Breast epithelium (tissue), 4 donors: ENCODE results near the gene ZC3H15. TPM values are rescaled to one million over a fixed set of nuclear protein-coding genes. Genes with fewer than 3 reads are reported as not detected.
"Not testable (repeated sequence)": the region's sequence is repeated elsewhere in the genome, so short reads cannot be mapped to it uniquely, and the experiment has no call there.

Experiments
- DNase-seq, 2 donors: peaks; one replicate each; pipeline ENCODE4 v3.0.0-alpha.2; 2019; ENCODE audit warnings: low spot score in 2 of 2
- H3K27ac ChIP-seq, 2 donors: fragments of 200-600 bp; sonication (generic) in 1 of 2; one replicate each; pipeline ENCODE4 v1.5.1; 2016 to 2019; ENCODE audit warnings: mild to moderate bottlenecking in 1 of 2
- H3K27me3 ChIP-seq, 2 donors: fragments of 200-600 bp; sonication (generic) in 1 of 2; one replicate each; pipeline versions ENCODE4 v1.5.1 to v1.6.0; 2017 to 2019; ENCODE audit warnings: control low read depth in 1 of 2, mild to moderate bottlenecking in 1 of 2
- H3K36me3 ChIP-seq: fragments of 200-600 bp; one replicate; pipeline ENCODE4 v1.5.1; 2019
- H3K4me1 ChIP-seq, 2 donors: fragments of 200-600 bp; sonication (generic); one replicate each; pipeline ENCODE4 v1.5.1; 2016 to 2019; ENCODE audit warnings: control low read depth in 1 of 2
- H3K4me3 ChIP-seq, 3 donors: fragments of 200-600 bp; sonication (generic); 1 replicate in 2 of 3; 2 replicates in 1 of 3; pipeline ENCODE4 v1.5.1; 2016 to 2019; ENCODE audit warnings: mild to moderate bottlenecking in 3 of 3, moderate library complexity in 2 of 3
- H3K9me3 ChIP-seq, 2 donors: fragments of 200-600 bp; sonication (generic) in 1 of 2; one replicate each; pipeline ENCODE4 v1.5.1; 2016 to 2019; ENCODE audit warnings: control low read depth in 1 of 2
- CTCF ChIP-seq, 3 donors: fragments of 450-650 bp; IDR thresholded peaks; one replicate each; pipeline ENCODE4 v1.5.1; 2016 to 2017; ENCODE audit warnings: antibody characterized with exemption in 3 of 3, mild to moderate bottlenecking in 3 of 3, moderate library complexity in 3 of 3
- POLR2A ChIP-seq: fragments of 450-650 bp; IDR thresholded peaks from one replicate; pipeline ENCODE4 v1.6.1; 2016; ENCODE audit warnings: antibody characterized with exemption, mild to moderate bottlenecking, moderate library complexity
- POLR2AphosphoS5 ChIP-seq, 3 donors: sonication (generic); formaldehyde crosslinking; IDR thresholded peaks; one replicate each; pipeline ENCODE4 v1.6.1; 2017; ENCODE audit warnings: antibody characterized with exemption in 3 of 3
- intact Hi-C: fragments of 100-400 bp; cut with DNase I; formaldehyde crosslinking; loops from one replicate; pipeline ENCODE4 v1.15.1; 2023; ENCODE audit warnings: low total_unique reads
- total RNA-seq, 3 donors: library from RNA; depleted of rRNA; stranded (reverse); fragments of >200 nt; gene quantifications; one replicate each; pipeline ENCODE4 v1.1.0, GENCODE V29; 2016

The ZC3H15 gene
- total RNA-seq, 3 donors from 2014 or later, result 70.8 to 75.8 (median 73.0) TPM

- Histone ChIP-seq H3K36me3 (no peaks in the 10 kb centered on the region), H3K9me3 (no peaks in the 10 kb centered on the region), H3K27ac (no peak overlapping the region), H3K27me3 (no peaks in the 10 kb centered on the region), H3K4me1 (no peaks in the 10 kb centered on the region), H3K4me3 (no peak overlapping the region)
- no peak for DNase-seq
- TF ChIP-seq POLR2AphosphoS5 (IDR thresholded peaks at IDR 0.05) (no peak), CTCF (IDR thresholded peaks at IDR 0.05) (no peak), POLR2A (no peak)
- intact Hi-C loops, result no loop called here
Observed at GRCh38 chr2:186515376-186515775, 29.3 kb downstream of the ZC3H15 start.

DNA sequence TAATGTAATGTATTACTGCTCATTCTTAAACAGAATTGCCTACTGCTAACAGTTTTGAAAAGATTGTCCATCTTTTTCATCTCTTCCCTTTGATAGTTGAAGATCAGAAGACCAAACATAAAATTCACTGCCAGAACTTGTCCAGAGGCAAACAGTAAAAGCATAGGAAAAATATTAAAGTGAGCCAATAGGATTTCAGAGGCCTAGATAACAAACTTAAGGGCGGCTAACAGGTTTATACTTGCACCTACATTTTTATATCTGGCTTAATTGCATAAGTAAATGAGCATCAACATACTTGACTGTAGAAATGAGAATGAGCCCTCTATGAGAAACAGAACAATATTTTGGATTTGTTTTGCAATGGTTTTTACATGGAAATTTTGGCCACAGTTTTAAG is 30.3 kb downstream of the ZC3H15 start:
- no peaks in the 10 kb centered on the region for H3K4me1 ChIP-seq
- TF ChIP-seq POLR2A (no peak), CTCF (IDR thresholded peaks at IDR 0.05) (no peak), POLR2AphosphoS5 (IDR thresholded peaks at IDR 0.05) (no peak)
- intact Hi-C loops, result no loop called here
- H3K36me3 ChIP-seq, result no peaks in the 10 kb centered on the region
- no peak overlapping the region for H3K27ac ChIP-seq
- no peaks in the 10 kb centered on the region for H3K27me3 ChIP-seq
- no peaks in the 10 kb centered on the region for H3K9me3 ChIP-seq
- no peak overlapping the region for H3K4me3 ChIP-seq
- no peak for DNase-seq

DNA sequence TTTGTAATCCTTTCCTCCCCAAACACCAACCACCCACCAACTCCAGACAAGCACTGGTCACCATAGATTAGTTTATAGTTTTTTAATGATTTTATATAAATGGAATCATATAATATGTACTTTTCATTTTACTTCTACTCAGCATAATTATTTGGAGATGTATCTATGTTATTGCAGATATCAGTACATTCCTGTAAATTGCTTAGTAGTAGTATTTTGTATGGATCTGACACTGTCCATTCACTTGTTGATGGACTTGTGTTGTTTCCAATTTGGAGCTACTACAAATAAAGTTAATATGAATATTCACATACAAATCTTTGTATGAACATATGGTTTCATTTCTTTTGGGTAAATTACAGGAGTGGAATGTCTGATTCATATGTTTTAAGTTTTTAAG is 31.0 kb downstream of the ZC3H15 start:
- Histone ChIP-seq H3K4me3 (no peak overlapping the region), H3K27me3 (no peaks in the 10 kb centered on the region), H3K27ac (no peak overlapping the region), H3K36me3 (no peaks in the 10 kb centered on the region), H3K4me1 (no peaks in the 10 kb centered on the region), H3K9me3 (no peaks in the 10 kb centered on the region)
- intact Hi-C loops, result no loop called here
- DNase-seq, result no peak
- TF ChIP-seq POLR2AphosphoS5 (IDR thresholded peaks at IDR 0.05) (no peak), CTCF (IDR thresholded peaks at IDR 0.05) (no peak), POLR2A (no peak)

DNA sequence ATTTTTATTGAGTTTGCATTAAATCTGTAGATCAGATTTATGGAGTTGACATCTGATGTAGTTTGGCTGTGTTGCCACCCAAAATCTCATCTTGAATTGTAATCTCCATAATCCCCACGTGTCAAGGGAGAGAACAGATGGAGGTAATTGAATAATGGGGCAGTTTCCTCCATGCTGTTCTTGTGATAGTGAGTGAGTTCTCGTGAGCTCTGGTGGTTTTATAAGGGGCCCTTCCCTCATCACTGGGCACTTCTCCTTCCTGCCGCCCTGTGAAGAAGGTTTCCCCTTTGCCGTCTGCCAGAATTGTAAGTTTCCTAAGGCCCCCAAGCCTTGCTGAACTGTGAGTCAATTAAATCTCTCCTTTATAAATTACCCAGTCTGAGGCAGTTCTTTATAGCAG is 32.2 kb downstream of the ZC3H15 start:
- no peak for DNase-seq
- Histone ChIP-seq H3K27me3 (no peaks in the 10 kb centered on the region), H3K4me1 (no peaks in the 10 kb centered on the region), H3K27ac (no peak overlapping the region), H3K4me3 (no peak overlapping the region), H3K9me3 (no peaks in the 10 kb centered on the region), H3K36me3 (no peaks in the 10 kb centered on the region)
- intact Hi-C loops, result no loop called here
- no peak for TF ChIP-seq POLR2AphosphoS5 (IDR thresholded peaks at IDR 0.05)

DNA sequence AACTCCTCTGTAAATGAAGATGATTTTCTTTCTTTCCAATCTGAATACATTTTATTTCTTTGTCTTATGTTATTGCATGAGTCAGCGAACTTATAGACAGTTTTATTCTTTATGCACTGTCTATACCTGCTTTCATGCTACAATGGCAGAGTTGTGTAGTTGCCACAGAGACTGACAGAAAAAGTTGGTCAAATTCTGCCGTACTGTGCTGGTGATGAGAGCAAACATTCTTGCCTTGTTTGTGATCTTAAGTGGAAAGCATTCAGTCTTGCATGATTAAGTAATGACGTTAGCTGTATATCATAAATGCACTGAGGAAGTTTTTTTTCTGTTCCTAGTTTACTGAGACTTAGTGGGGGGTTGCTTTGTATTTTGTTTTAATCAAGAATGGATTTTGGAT is 32.9 kb downstream of the ZC3H15 start:
- no peak overlapping the region for H3K27ac ChIP-seq
- no peak overlapping the region for H3K4me3 ChIP-seq
- H3K9me3 ChIP-seq, result no peaks in the 10 kb centered on the region
- H3K36me3 ChIP-seq, result no peaks in the 10 kb centered on the region
- H3K4me1 ChIP-seq, result no peaks in the 10 kb centered on the region
- DNase-seq, result no peak
- no peaks in the 10 kb centered on the region for H3K27me3 ChIP-seq
- intact Hi-C loops, result no loop called here
- no peak for TF ChIP-seq POLR2AphosphoS5 (IDR thresholded peaks at IDR 0.05)
- TF ChIP-seq CTCF (IDR thresholded peaks at IDR 0.05), result no peak
- TF ChIP-seq POLR2A, result no peak

DNA sequence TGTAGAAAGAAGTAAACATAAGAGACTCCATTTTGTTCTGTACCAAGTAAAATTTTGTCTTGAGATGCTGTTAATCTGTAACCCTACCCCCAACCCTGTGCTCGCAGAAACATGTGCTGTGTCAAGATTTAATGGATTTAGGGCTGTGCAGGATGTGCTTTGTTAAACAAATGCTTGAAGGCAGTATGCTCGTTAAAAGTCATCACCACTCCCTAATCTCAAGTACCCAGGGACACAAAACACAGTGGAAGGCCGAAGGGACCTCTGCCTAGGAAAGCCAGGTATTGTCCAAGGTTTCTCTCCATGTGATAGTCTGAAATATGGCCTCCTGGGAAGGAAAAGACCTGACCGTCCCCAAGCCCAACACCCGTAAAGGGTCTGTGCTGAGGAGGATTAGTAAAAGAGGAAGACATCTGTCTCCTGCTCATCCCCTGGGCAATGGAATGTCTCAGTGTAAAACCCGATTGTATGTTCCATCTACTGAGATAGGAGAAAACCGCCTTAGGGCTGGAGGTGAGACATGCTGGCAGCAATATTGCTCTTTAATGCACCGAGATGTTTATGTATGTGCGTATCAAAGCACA is 35.6 kb downstream of the ZC3H15 start:
- H3K36me3 ChIP-seq, H3K4me1 ChIP-seq, intact Hi-C loops, H3K4me3 ChIP-seq, H3K27me3 ChIP-seq, H3K9me3 ChIP-seq, DNase-seq, H3K27ac ChIP-seq: not testable (repeated sequence)
